ENCODE results near the gene MET.
"Not testable (repeated sequence)": the region's sequence is repeated elsewhere in the genome, so short reads cannot be mapped to it uniquely, and the experiment has no call there.

Gene MET

DNA sequence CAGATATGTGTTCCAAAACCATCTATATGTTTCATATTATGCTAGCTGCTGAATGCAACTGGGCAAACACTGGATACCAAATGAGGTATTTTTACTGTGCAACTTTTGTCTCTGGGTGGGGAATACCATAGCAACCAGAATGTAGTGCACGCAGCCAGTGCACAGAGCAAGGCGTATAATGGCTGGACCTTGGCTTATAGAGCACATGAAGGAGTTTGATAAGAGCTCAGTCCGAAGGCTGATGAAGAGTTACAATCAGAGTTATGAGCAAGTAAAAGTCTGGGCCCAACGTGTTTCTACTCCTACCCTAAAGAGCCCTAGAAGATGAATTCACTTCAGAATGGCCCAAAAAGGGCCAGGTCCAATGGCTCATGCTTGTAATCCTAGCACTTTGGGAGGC, 82.2 kb downstream of the MET start:
- no peak for DNase-seq

DNA sequence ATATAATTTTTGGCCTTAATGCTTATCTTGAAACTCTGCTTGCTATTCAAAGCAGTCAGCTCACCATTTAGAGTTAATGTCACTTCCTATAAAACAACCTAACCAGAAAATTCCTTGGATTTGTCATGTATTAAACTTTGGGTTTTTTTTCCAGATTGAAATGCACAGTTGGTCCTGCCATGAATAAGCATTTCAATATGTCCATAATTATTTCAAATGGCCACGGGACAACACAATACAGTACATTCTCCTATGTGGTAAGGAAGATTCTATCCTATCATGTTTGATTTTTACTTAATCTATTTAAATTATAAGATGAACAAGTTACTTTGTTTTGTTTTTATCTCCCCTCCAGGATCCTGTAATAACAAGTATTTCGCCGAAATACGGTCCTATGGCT, 85.3 kb downstream of the MET start:
- no peak for DNase-seq

DNA sequence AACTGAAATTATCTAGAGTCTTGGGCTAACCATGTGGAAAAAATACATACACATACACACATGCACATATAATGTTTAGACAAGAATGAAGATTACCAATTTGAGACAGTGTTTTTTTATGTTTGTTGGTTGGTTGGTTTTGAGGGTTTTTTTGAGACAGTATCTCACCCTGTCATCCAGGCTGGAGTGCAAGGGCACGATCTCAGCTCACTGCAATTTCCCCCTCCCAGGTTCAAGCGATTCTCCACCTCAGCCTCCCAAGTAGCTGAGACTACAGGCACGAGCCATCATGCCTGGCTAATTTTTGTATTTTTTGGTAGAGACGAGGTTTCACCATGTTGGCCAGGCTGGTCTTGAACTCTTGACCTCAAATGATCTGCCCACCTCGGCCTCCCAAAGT, 87.6 kb downstream of the MET start:
- DNase-seq: not testable (repeated sequence)

DNA sequence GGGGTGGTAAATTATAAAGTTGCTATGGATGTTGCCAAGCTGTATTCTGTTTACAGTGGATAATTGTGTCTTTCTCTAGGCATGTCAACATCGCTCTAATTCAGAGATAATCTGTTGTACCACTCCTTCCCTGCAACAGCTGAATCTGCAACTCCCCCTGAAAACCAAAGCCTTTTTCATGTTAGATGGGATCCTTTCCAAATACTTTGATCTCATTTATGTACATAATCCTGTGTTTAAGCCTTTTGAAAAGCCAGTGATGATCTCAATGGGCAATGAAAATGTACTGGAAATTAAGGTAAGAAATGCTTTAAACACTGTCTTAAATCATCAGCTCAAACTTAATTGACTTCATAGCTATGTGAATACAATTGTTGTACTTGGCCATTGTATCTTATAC, 91.0 kb downstream of the MET start:
- no peak for DNase-seq

DNA sequence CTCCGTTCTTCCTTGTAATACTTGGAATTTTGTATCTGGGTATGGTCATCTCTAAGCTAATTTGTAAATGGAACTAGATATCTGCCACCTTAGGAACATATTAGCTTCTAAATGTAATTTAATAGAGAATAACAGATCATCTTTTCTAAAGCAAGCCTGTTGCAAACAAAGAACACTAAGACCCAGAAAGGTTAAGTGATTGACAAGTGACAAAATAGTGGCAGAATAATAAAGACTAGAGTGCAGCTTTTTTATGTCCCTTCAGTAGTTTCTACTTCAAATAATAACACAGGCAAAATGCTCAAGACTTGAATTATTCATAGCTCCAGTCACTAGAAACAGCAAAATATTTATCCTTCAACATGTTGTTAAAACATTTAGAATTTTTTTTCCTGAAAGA, 91.7 kb downstream of the MET start:
- no peak for DNase-seq

DNA sequence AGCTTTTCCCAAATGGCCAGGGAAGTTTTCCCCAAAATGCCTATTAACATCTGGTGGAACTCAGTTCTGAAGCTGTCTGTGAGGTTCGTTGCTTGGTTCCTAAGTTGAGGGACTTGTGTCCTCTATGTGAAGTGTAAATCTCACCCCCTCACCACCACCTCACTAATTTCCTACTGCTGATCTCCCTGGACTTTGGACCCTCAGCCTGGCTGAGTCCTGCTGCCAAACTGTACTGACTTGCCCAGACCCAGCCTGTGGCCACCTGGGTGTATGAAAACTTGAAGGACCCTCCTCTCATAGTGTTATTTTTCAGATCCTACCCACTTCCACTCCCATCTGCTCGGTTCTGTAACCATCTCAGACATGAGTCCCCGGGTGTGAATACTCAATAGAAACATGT, 94.9 kb downstream of the MET start:
- no peak for DNase-seq

DNA sequence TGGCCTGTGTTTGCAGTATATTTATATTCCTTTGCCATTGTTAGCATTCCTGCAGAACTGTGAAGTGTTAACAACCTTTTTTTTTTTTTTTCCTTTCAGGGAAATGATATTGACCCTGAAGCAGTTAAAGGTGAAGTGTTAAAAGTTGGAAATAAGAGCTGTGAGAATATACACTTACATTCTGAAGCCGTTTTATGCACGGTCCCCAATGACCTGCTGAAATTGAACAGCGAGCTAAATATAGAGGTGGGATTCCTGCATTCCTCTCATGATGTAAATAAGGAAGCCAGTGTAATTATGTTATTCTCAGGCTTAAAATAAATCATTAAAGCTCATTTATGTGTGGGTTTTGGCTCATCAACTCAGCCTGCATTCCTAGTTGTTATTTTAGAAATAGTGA, 97.5 kb downstream of the MET start:
- no peak for DNase-seq

DNA sequence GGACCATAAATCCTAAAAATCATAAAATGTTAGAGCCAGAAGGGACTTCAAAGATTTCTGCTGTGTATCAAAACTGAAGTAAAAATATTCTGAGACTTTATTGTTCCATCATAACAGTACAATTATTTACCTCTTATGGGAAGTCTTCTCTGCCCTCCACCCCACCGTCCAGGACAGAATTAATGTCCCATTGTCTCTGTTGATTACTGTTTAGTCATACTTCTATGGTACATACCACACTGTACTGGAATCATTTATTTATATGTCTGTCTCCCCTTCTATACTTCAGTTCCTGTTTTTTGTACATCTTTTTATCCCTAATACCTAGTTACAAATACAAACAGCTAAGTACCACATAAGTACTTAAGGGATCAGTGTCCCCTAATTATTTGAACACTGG, 98.9 kb downstream of the MET start:
- DNase-seq: no peak

DNA sequence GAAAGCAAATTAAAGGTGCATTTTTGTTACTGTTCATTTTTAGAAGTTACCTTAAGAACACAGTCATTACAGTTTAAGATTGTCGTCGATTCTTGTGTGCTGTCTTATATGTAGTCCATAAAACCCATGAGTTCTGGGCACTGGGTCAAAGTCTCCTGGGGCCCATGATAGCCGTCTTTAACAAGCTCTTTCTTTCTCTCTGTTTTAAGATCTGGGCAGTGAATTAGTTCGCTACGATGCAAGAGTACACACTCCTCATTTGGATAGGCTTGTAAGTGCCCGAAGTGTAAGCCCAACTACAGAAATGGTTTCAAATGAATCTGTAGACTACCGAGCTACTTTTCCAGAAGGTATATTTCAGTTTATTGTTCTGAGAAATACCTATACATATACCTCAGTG, 99.6 kb downstream of the MET start:
- DNase-seq: no peak

DNA sequence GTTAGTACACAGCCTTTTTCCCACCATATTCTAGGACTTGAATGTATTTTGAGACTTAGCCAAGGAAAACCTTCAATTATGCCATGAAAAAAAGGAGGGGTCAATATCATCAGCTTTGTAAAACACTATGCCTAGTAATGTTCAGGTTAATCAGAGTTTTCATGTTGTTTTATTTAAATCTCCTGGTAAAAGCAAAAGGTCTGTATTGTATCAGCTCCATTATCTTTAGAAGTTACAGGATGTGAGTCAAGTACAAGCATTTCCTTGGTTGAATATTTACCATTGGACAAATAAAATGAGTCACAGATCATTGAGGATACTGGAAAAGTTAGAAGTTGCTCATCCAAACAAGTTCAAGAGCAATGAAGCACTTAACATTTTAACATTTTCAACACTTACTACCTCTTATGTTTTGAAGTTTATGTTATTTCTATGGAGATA, 100.4 kb downstream of the MET start:
- no peak for DNase-seq

DNA sequence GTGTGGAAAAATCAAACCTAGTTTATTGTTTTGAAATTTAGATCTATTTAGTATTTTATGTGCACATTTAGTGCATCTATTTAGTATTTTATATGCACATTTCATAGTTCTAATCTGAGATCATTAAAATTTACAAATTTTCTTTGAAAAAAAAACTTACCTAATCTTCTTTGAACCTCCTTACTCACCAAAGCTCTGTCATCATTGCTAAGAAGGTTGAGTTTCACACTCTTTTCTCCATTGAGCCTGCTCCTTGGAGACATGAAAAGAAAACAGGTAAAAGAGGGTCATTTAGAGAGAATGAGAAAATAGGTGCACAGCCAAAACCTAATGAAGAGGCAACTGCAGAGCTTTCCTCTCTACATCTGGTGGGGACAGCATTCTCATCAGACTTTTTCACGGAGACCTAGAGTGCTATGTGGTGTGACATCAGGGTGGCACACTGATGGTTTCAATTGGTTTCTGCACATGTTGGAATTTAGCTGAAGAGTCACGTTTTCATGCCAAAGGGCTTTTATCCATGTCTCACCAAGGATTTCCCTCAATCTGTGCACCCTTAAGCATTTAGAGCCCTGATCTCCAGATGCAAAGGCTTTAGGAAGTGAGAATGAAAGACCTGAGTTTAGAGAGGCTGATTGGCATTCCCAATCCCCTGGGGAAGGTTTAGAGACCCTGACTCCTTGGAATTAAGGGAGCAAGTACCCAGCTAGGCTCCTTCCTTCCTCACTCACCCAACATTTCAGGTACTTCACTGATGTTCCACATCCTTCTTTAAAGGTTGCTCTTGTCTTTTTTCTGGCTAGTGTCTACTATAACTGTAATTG, 101.1 kb downstream of the MET start:
- DNase-seq: no peak

DNA sequence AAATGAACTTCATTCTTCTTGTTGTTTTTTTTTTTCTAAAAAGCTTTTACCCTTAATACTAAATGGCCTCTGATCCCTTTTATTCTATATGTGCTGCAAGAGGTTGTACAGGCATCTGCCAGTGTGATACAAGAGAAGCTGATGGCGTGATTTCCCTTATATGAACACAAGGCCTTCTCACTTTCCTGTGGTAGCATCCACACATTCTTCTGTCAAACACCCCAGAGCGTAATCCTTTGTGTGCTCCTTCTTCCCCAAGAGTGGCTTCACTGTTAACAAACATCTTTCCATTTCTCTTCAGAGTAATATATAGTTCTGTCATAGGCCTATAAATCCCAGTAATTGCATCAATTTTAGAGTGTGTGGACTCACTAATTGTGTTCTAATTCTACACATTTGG, 104.0 kb downstream of the MET start:
- DNase-seq: no peak

DNA sequence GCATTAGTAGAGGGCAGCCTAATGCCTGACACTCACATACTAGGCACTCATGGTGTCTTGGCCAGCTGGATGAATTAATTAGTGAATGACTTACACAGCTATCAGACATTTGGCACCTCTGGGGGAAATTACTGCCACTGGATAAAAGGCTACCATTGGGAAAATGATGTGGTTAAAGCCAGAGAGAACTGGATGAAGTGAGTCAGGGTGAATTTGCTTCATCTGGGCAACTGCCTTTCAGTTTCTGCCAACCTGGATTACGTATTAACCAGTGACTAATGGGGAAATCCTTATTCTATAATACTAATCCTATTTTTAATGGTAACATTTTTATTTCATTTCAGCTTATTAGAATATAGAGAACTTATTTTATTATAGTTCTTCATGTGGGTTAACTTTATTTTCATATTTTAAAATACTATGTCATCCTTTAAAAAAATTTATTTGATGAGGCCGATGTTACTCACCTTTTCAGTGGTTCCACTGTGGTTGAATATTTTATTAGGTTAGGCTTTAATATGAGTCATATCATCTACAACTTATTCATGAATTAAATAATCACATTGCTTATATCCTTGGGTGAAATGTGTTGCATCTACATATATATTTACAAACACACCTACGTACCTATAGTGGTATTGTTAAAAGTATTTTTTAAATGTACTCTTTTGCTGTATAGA, 104.8 kb downstream of the MET start:
- DNase-seq: no peak

DNA sequence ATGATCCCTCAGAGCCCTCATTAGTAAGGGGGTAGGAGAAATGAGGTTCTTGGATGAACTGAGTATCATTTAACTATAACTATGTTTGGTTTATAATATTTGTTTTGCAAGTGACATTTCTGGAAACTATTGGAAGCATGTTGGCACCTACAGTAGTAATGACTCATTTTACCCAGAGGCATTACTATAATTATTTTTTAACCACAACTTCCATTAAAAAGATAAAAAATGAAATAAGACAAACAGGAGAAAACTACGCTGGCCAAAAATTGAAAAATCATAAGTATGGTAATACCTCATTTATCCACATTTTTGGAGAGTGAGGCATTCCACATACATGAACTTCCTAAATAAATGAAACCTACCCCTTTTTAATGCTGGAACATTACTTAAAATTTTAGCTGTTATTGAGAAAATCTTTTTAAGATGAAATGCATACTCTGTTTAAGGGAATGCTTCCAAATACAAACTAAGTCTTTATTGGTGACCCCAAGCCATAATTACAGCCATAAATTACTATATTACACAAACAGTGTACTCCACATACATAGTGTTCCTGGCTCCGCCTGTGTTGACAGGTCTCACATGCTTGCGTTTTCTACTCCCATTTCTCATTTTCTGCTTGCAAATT, 105.8 kb downstream of the MET start:
- no peak for DNase-seq

DNA sequence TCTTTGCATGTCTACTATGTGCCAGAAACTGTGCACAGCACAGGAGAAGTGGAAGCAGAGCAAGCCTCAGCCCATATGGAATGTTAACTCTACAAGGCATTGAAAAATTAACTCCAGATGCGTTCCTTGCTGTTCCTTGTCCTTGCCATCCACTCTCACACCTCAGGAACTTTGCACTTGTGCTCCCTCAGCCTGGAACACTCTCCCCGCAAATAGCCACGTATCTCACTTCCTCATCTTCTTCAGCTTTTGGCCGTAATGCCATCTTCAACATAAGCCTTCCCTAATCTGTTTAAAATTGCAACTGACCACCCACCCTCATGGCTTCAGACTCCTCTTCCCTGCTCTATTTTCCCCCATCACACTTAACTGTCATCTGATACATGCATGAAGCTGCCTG, 107.2 kb downstream of the MET start:
- DNase-seq: no peak

DNA sequence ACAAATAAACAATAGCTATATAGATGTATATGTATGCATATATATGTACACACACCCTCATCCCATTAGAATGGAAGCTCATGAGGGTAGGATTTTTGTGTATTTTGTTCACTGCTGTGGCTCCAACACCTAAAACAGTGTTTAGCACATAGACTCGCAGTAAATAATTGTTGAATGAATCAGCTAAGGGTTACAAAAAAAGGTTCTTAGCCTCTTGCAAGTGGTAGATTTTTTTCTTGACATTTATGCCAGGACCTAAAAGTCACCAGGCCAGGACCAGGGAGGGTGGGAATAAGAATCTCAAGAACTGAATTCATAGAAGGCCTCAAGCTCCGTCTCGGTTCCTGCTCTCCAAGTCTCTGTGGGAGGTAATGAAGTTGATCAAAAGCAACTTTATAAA, 107.9 kb downstream of the MET start:
- no peak for DNase-seq

DNA sequence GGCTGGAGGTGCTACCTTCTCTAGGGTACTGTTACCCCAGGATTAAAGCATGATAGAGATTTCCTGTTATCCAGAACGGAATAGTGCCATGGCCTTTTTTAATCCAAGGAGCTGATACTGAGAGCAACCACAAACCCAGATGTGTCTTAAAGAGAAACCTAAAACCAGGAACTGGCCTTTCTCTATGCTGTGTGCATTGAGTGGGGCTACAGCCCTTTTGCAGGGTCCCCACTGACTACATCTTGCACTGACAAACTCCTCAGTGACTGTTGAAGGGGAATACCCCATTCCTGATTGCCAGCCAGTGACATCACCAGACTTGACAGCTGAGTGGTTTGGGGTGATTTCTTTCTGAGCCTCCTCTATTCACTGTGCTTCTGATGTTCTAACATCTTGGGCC, 108.5 kb downstream of the MET start:
- DNase-seq: no peak

DNA sequence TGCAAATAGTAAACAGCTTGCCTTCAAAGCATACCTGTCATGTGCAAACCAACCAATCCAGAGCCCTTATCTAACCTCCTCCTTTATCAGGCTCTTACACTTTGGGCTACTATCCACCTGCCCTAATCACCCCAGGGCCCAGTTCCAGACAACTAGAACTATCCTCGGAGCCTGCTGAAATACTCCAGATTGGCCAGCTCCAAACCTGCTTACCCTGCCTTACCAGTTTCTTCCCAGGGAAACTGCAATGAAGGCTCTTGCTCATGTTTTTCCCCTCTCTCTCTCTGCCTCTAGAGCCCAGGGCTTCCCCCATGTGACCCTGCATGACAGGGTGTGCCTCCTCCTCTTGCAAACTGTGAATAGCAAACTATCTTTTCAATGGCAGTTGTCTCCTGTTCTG, 109.0 kb downstream of the MET start:
- DNase-seq: no peak

DNA sequence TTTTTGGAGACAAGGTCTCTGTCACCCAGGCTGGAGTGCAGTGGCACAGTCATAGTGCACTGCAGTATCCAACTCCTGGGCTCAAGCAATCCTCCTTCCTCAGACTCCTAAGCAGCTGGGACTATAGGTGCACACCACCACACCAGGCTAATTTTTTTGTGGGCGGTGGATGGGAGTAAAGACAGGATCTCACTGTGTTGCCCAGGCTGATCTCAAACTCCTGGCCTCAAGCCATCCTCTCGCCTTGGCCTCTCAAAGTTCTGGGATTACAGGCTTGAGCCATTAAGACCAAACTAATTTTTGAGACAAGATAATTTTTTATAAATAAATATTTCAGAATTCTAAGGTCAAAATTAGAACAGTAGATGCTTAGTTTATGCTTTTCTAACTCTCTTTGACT, 109.6 kb downstream of the MET start:
- DNase-seq: no peak

DNA sequence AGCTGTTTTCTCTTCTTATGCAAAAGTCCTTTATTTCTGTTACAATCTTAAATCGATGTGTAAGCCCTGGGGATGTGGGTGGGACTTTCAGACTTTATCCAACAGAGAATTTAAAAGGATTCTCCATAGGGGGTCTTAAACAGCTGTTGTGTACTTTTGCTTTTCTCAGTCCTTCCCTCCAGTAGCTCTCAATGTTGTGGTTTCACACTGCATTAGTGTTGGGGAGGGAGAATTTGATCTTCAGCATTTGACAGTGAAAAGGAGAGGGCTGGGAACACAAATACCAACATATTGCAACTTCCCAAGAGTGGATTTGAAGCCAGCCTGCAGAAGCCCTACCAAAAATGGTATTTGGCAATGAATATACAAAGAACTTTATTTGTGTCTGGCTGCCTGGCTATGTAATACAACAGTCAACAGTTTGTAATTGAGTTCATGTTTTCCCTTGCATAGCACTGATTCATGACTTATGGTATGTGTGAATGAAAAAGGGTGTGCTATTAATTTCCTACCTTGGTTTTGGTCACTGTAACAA, 110.2 kb downstream of the MET start:
- no peak for DNase-seq

DNA sequence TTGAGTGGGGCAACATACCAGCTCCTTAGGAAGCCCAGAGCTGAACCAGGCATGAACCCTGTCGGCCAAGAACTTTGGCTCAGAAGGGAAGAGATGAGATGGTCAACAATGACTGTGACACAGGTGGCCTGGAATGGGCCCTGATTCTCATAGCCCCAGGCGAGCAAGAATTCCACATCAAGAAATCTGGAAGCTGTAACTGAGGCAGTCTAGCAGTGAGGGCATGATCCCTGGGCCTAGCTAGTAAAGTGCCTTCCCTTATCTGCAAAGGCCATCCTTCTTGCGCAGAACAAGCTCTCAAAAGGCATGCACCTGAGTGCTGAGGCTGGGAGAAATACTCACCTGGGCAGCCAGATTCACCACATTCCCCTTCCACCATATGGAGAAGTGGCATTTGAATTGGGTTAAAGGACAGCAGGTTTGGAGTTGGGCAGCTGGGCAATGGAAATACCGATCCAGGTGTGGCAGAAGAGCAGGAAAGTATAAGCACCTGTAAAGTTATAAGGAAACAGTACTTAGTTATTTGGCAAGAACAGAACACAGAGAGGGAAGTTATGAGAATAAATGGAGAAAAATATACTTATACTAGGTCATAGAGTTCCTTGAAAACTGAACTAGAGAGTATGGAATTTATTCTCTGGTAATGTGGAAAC, 111.8 kb downstream of the MET start:
- DNase-seq: no peak

DNA sequence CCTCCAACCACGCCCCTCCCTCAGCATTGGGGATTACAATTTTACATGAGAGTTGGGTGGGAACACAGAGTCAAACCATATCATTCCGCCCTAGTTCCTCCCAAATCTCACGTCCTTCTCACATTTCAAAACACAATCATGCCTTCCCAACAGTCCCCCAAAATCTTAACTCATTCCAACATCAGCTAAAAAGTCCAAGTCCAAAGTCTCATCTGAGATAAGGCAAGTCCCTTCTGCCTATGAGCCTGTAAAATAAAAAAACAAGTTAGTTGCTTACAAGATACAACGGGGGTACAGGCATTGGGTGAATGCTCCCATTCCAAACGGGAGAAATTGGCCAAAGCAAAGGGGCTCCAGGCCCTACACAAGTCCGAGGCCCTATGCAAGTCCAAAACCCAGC, 112.7 kb downstream of the MET start:
- DNase-seq: no peak

DNA sequence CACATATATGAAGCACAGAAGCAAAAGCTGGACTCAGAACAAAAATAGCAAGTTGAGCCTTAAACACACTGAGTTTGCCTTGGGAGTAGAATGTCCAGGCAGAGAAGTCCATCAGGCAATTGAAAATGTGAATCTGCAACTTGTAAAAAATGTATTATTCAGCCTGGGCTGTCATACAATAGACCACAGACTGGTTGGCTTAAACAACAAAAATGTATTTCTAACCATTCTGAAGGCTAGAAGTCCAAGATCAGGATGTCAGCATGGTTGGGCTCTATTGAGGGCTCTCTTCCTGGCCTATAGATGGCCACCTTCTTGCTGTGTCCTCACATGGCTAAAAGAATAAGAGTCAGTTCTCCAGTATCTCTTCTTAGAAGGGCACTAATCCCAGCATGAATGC, 113.8 kb downstream of the MET start:
- no peak for DNase-seq

All from central memory CD4-positive, alpha-beta T cell (primary cell).